Fibroblast of peridontal ligament (primary cell): ENCODE data around the gene AZU1.
"Not testable (repeated sequence)": the region's sequence is repeated elsewhere in the genome, so short reads cannot be mapped to it uniquely, and the experiment has no call there.

Source experiments
- DNase-seq: peaks from one replicate; pipeline ENCODE4 v3.0.0-alpha.2; 2010; ENCODE audit errors: extremely low read depth

Gene AZU1

DNA sequence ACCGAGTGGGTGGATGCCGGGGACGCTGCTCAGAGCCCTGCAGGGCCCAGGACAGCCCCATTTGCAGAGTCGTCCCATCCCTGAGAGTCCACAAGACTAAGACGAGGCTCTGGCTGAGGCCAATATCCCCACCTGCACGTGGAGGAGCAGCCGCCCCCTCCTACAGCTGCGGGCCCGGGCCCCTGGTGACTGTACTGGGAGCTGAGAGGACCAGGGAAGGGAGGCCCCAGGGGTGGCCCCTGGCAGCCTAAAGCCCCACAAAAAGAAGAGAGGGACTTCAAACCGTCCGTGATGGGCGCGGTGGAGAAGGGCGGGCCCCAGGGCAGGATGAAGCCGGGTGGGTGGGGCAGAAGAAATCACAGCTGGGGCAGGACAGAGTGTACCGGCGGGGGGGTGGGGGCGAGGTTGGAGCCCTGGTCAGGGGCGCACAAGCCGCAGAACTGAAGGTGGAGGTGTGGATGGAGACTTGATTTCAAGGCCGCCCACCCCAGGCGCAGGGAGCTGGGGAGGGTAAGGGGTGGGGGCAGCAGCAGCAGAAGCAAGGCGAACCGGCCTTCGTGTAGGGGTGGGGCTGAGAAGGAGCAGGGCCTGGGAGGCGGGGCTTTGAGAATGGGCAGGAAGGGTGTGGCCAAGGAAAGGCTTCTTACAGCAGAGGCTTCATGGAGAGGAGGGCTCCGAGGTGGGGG lies 44.8 kb downstream of the AZU1 start:
- DNase-seq: no peak

DNA sequence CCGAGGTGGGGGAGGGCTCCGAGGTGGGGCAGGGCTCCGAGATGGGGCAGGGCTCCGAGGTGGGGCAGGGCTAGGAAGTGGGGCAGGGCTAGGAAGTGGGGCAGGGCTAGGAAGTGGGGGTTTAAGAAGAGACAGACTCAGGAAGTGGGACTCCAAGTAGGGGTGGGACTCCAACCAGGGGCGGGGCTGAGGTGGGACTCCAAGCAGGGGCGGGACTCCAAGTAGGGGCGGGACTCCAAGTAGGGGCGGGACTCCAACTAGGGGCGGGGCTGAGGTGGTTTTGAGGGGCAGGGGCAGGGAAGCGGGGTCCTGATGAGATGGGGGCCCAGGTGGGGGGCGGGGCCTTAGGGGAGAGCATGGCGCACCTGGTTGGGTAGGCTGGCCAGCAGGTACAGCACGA lies 45.4 kb downstream of the AZU1 start:
- DNase-seq: no peak

DNA sequence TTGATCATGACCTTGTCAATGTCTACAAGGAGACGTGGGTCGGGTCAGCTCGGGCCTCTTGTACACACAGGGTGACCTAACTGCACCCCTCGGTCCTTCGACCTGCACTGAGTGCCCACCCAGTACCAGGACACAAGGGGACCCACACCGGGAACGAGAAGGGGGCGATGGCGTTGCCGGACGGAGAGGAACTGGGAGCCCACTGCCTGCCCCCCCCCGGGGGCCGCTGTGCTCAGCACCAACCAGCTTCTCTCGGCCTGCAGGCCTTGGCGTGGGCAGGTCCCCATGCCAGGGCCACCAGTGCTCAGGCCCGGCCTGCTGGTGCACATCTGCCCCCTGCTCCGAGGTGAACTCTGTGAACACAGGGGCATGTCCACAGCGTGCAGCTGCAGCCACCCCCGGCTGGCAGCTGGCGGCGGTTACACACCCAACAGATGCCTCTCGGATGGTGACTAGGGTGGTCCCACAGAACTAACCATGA lies 46.0 kb downstream of the AZU1 start:
- DNase-seq: no peak

DNA sequence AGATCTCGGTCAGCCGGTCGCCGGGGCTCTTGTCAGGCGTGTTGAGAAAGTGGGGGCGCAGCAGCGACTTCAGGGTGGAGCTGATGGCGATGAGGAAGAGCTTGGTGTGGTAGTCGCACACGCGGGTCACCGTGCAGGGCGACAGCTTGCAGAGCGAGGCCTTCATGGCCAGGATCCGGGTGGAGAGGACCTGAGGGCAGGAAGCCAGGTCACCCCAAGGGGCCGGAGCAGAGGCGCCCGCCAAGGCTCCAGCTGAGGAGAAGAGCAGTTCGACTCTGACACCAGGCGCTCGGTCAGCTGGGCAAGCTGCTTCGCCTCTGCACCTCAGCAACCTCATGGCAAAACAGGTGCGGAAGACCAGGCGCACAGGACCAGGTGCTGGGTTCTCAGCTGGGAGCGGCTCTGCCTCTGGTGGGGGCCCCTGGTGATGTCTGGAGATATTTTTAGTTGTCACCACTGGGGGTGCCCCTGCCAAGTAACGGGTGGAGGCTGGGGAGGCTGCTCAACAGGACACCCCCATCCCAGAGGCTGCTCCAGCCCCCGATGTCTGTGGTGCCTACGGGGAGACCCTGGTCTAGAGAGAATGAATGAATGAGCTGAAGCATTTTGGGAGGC lies 47.7 kb downstream of the AZU1 start:
- DNase-seq: no peak

DNA sequence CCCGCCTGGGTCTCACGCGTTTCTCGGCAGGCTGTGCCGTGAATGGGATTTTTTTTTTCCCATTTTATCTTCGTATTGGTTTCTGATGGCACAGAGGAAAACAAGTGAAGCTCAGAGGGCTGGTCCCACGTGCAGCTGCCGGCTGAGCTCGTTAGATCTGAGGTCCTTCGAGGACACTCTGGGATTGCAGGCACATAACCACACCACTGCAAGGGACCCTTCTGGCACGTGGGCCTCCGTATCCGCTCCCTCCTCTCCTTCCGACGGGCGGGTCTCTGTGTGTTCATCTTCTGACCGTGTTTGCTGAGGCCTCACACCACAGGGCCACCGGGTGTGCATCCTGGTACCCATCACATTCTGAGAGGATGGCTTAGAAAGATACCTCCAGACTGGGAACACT lies 48.5 kb downstream of the AZU1 start:
- no peak for DNase-seq

DNA sequence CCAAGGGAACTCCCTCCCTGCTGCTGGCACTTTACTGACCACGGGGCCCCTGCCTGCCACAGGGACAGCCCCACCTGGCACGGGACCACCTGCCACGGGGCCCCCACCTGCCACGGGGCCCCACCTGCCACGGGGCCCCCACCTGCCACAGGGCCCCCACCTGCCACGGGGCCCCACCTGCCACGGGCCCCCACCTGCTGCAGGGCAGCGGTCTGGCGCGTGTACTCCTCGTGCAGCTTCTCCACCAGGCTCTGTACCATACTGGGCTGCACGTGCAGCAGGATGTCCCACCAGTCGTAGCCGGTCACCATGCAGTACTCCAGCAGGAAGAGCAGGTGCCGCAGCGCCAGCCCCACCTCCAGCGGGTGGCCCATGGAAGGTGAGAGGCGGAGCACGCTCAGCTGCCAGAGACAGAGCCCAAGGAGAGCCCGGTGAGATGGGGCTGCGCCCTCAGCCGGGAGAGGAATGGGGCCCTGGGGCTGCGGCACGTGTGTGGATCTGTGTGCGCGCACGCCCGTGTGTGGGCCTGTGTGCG lies 49.2 kb downstream of the AZU1 start:
- no peak for DNase-seq

DNA sequence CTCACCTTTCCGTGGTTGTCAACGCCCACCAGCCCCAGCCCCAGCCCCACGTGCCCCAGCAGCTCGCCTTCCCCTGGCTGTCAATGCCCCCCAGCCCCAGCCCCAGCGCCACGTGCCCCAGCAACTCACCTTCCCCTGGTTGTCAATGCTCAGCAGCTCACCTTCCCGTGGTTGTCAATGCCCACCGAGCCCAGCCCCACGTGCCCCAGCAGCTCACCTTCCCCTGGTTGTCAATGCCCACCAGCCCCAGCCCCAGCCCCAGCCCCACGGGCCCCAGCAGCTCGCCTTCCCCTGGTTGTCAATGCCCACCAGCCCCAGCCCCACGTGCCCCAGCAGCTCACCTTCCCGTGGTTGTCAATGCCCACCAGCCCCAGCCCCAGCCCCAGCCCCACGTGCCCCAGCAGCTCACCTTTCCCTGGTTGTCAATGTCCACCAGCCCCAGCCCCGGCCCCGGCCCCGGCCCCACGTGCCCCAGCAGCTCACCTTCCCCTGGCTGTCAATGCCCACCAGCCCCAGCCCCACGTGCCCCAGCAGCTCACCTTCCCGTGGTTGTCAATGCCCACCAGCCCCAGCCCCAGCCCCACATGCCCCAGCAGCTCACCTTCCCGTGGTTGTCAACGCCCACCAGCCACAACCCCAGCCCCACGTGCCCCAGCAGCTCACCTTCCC lies 50.5 kb downstream of the AZU1 start:
- DNase-seq: not testable (repeated sequence)

DNA sequence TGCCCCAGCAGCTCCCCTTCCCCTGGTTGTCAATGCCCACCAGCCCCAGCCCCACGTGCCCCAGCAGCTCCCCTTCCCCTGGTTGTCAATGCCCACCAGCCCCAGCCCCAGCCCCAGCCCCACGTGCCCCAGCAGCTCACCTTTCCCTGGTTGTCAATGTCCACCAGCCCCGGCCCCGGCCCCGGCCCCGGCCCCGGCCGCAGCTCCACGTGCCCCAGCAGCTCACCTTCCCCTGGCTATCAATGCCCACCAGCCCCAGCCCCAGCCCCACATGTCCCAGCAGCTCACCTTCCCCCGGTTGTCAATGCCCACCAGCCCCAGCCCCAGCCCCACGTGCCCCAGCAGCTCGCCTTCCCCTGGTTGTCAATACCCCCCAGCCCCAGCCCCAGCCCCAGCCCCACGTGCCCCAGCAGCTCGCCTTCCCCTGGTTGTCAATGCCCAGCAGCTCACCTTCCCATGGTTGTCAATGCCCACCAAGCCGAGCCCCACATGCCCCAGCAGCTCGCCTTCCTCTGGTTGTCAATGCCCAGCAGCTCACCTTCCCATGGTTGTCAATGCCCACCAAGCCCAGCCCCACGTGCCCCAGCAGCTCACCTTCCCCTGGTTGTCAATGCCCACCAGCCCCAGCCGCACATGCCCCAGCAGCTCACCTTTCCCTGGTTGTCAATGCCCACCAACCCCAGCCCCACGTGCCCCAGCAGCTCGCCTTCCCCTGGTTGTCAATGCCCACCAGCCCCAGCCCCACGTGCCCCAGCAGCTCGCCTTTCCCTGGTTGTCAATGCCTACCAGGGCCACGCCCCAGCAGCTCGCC lies 51.3 kb downstream of the AZU1 start:
- DNase-seq: not testable (repeated sequence)

DNA sequence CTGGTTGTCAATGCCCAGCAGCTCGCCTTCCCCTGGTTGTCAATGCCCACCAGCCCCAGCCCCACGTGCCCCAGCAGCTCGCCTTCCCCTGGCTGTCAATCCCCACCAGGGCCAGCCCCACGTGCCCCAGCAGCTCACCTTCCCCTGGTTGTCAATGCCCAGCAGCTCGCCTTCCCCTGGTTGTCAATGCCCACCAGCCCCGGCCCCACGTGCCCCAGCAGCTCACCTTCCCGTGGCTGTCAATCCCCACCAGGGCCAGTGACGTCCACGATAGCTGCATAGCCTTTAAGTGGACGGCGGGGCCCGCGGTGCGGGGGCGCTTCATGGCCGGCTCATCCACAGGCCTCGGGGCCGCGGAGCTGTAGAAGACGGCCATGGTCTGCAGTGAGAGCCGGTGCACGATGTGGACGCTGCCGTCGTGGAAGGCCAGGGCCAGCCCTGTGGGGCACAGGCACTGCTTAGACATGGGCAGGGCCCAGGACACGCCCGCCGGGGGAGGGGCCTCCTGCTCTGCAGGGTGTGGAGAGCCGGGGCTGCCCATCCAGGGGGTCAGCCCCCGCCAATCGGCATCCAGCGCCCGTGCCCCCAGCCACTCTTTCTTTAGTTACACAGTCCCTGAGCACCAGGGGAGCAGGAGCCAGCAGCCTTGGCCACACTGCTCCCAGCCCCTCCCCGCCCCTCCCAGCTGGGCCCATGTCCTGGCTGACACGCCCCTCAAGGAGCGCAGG lies 52.2 kb downstream of the AZU1 start:
- DNase-seq: no peak
